MM.1S (cell line): ENCODE results near the gene FOXD4L3.
"Not testable (repeated sequence)": the region's sequence is repeated elsewhere in the genome, so short reads cannot be mapped to it uniquely, and the experiment has no call there.

Experiments used
- CTCF ChIP-seq: fragments of 300-600 bp; sonication (generic); IDR thresholded peaks from 2 replicates; pipeline ENCODE4 v1.5.1; 2016; ENCODE audit warnings: antibody characterized with exemption, low read length, mixed read lengths
- EZH2 ChIP-seq: fragments of 300-600 bp; sonication (generic); optimal IDR thresholded peaks from 2 replicates; pipeline ENCODE3; 2017; ENCODE audit warnings: low read depth, mild to moderate bottlenecking, antibody characterized with exemption, low read length, mixed read lengths
- EZH2phosphoT487 ChIP-seq: fragments of 300-600 bp; sonication (generic); IDR thresholded peaks from 2 replicates; pipeline ENCODE4 v1.6.1; 2018; ENCODE audit warnings: antibody characterized with exemption, low read length

- TF ChIP-seq CTCF, EZH2phosphoT487, EZH2: not testable (repeated sequence)
These were observed 21.1 kb downstream of the FOXD4L3 start for GRCh38 chr9:68323749-68324148.
